ENCODE results near the gene SHROOM4.

GRCh38 chrX:50860518-50860917, 46.5 kb upstream of the SHROOM4 start:
- TF ChIP-seq CTCF (IDR thresholded peaks at IDR 0.05; ENCODE audit: insufficient read depth, low read depth, low read length) (no peak), EZH2 (IDR thresholded peaks at IDR 0.05; ENCODE audit: insufficient read depth, low read length) (no peak)

Measured in astrocyte (in vitro differentiated cells and primary cell).